Measurements from ENCODE around the gene CRTC1.

Gene CRTC1

GRCh38 chr19:18774782-18775444 lies 91.4 kb downstream of the CRTC1 start:
- no peak for DNase-seq (ENCODE audit: extremely low read depth, low read depth)
- TF ChIP-seq CTCF (IDR thresholded peaks at IDR 0.05; ENCODE audit: low read depth, low read length), result no peak

- DNase-seq (ENCODE audit: extremely low read depth, low read depth), result no peak
- TF ChIP-seq CTCF (IDR thresholded peaks at IDR 0.05; ENCODE audit: low read depth, low read length), result no peak
Measured at GRCh38 chr19:18775586-18776287, 92.3 kb downstream of the CRTC1 start.

- TF ChIP-seq CTCF (IDR thresholded peaks at IDR 0.05; ENCODE audit: low read depth, low read length), result peak; percentile 47
- DNase-seq (ENCODE audit: extremely low read depth, low read depth), result no peak
Measured at GRCh38 chr19:18776288-18776594, 92.8 kb downstream of the CRTC1 start.

- no peak for TF ChIP-seq CTCF (IDR thresholded peaks at IDR 0.05; ENCODE audit: low read depth, low read length)
- DNase-seq (ENCODE audit: extremely low read depth, low read depth), result no peak
Measured at GRCh38 chr19:18776736-18777135, 93.3 kb downstream of the CRTC1 start.

GRCh38 chr19:18777301-18778075 lies 94.0 kb downstream of the CRTC1 start:
- no peak for TF ChIP-seq CTCF (IDR thresholded peaks at IDR 0.05; ENCODE audit: low read depth, low read length)
- DNase-seq (ENCODE audit: extremely low read depth, low read depth), result no peak

- TF ChIP-seq CTCF (IDR thresholded peaks at IDR 0.05; ENCODE audit: low read depth, low read length), result no peak
- DNase-seq (ENCODE audit: extremely low read depth, low read depth), result no peak
Measured at GRCh38 chr19:18778076-18778389, 94.6 kb downstream of the CRTC1 start.

- DNase-seq (ENCODE audit: extremely low read depth, low read depth), result no peak
- TF ChIP-seq CTCF (IDR thresholded peaks at IDR 0.05; ENCODE audit: low read depth, low read length), result no peak
Measured at GRCh38 chr19:18778826-18779495, 95.5 kb downstream of the CRTC1 start.

Measured in AG09319 (cell line).